ENCODE measurements around the gene HTR2B.
A peak's percentile ranks its signal among the peaks of the same experiment; 100 is the strongest.
"Not testable (repeated sequence)": the region's sequence is repeated elsewhere in the genome, so short reads cannot be mapped to it uniquely, and the experiment has no call there.

HTR2B gene

GRCh38 chr2:231133365-231134099 lies 8.7 kb upstream of the HTR2B start:
- DNase-seq: peak; percentile 30 to 45

GRCh38 chr2:231132129-231132528 lies 7.3 kb upstream of the HTR2B start:
- no peak for DNase-seq

- DNase-seq: no peak
Measured at GRCh38 chr2:231130336-231131056, 5.7 kb upstream of the HTR2B start.

GRCh38 chr2:231129216-231129615 lies 4.4 kb upstream of the HTR2B start:
- DNase-seq: no peak

- no peak for DNase-seq
Measured at GRCh38 chr2:231128541-231128940, 3.7 kb upstream of the HTR2B start.

- DNase-seq: no peak
Measured at GRCh38 chr2:231127936-231128335, 3.1 kb upstream of the HTR2B start.

- no peak for DNase-seq
Measured at GRCh38 chr2:231127480-231127879, 2.6 kb upstream of the HTR2B start.

GRCh38 chr2:231126123-231126522 lies 1.3 kb upstream of the HTR2B start:
- DNase-seq: no peak

GRCh38 chr2:231123362-231123898 lies 1.4 kb downstream of the HTR2B start:
- no peak for DNase-seq

- no peak for DNase-seq
Measured at GRCh38 chr2:231118614-231118942, 6.3 kb downstream of the HTR2B start.

GRCh38 chr2:231117922-231118613 lies 6.8 kb downstream of the HTR2B start:
- DNase-seq: no peak

- no peak for DNase-seq
Measured at GRCh38 chr2:231117148-231117547, 7.7 kb downstream of the HTR2B start.

- DNase-seq: no peak
Measured at GRCh38 chr2:231115651-231116050, 9.2 kb downstream of the HTR2B start.

GRCh38 chr2:231113489-231113888 lies 11.4 kb downstream of the HTR2B start:
- no peak for DNase-seq

- no peak for DNase-seq
Measured at GRCh38 chr2:231111987-231112386, 12.9 kb downstream of the HTR2B start.

- DNase-seq: no peak
Measured at GRCh38 chr2:231110551-231110950, 14.3 kb downstream of the HTR2B start.

- DNase-seq: peak; percentile 42 to 83
Measured at GRCh38 chr2:231104115-231104713, 20.6 kb downstream of the HTR2B start.

- DNase-seq: peak in 1 of 2 donors; percentile 4
Measured at GRCh38 chr2:231102772-231103171, 22.1 kb downstream of the HTR2B start.

- DNase-seq: no peak
Measured at GRCh38 chr2:231100990-231101389, 23.9 kb downstream of the HTR2B start.

- not testable (repeated sequence) for DNase-seq
Measured at GRCh38 chr2:231100321-231100720, 24.5 kb downstream of the HTR2B start.

GRCh38 chr2:231099918-231100317 lies 24.9 kb downstream of the HTR2B start:
- DNase-seq: no peak

GRCh38 chr2:231094736-231095346 lies 30.0 kb downstream of the HTR2B start:
- DNase-seq: no peak

- no peak for DNase-seq
Measured at GRCh38 chr2:231093933-231094332, 30.9 kb downstream of the HTR2B start.

Data from inflammatory macrophage treated with lipopolysaccharide for 1 hour (primary cell).